Uterus (tissue), 4 donors: Measurements from ENCODE around the gene PCSK4. TPM values are rescaled to one million over a fixed set of nuclear protein-coding genes. Genes with fewer than 3 reads are reported as not detected.

Source experiments
- DNase-seq, 2 donors: peaks; one replicate each; pipeline ENCODE4 v3.0.0-alpha.2; 2019 to 2020
- H3K27ac ChIP-seq, 2 donors: fragments of 200-600 bp; sonication (generic); 1 replicate in 1 of 2; 2 replicates in 1 of 2; pipeline ENCODE4 v1.5.1; 2016 to 2018
- H3K27me3 ChIP-seq, 2 donors: fragments of 200-600 bp; sonication (generic); one replicate each; pipeline ENCODE4 v1.5.1; 2018 to 2019; ENCODE audit warnings: control low read depth in 1 of 2
- H3K36me3 ChIP-seq, 2 donors: fragments of 200-600 bp; sonication (generic); one replicate each; pipeline ENCODE4 v1.5.1; 2019; ENCODE audit warnings: control low read depth in 1 of 2
- H3K4me1 ChIP-seq, 2 donors: fragments of 200-600 bp; sonication (generic); one replicate each; pipeline ENCODE4 v1.5.1; 2018 to 2019; ENCODE audit warnings: control low read depth in 1 of 2
- H3K4me3 ChIP-seq, 2 donors: fragments of 200-600 bp; sonication (generic); 1 replicate in 1 of 2; 2 replicates in 1 of 2; pipeline ENCODE4 v1.5.1; 2018 to 2019; ENCODE audit warnings: mild to moderate bottlenecking in 1 of 2
- H3K9me3 ChIP-seq, 2 donors: fragments of 200-600 bp; sonication (generic); one replicate each; pipeline ENCODE4 v1.5.1; 2019; ENCODE audit warnings: control low read depth in 1 of 2
- CTCF ChIP-seq, 4 experiments: fragments of 200-600 bp in 2 of 4; fragments of 450-650 bp in 2 of 4; sonication (generic) in 2 of 4; IDR thresholded peaks; one replicate each; pipeline ENCODE4 v1.5.1; 2016 to 2019; ENCODE audit warnings: antibody characterized with exemption in 4 of 4, mild to moderate bottlenecking in 2 of 4, moderate library complexity in 1 of 4
- POLR2A ChIP-seq, 2 donors: fragments of 450-650 bp; IDR thresholded peaks; one replicate each; pipeline ENCODE4 v1.6.1; 2016; ENCODE audit warnings: antibody characterized with exemption in 2 of 2, mild to moderate bottlenecking in 1 of 2, moderate library complexity in 1 of 2
- intact Hi-C: fragments of 100-400 bp; cut with DNase I; formaldehyde crosslinking; loops from one replicate; pipeline ENCODE4 v1.15.1; 2023; ENCODE audit warnings: low total_unique reads
- total RNA-seq, 4 donors: library from RNA; depleted of rRNA in 3 of 4; stranded (reverse); fragments of >200 nt in 3 of 4; gene quantifications; one replicate each; pipeline versions ENCODE4 v1.1.0 to v1.2.4, GENCODE V29; 2014 to 2023
- donor health status: DM: yes; HTN: yes; CAD: no.

PCSK4 gene
- total RNA-seq, 4 donors from 2014 or later, result under 0.01 to 6.4 (median 4.6) TPM; not detected in 1

GRCh38 chr19:1460033-1460995, 29.8 kb downstream of the PCSK4 start:
- Histone ChIP-seq H3K4me1 (no peaks in the 10 kb centered on the region), H3K4me3 (no peak overlapping the region), H3K27ac (no peak overlapping the region), H3K9me3 (no peaks in the 10 kb centered on the region), H3K27me3 (peaks cover 9 to 14% of the 10 kb centered on the region in 2 donors), H3K36me3 (no peaks in the 10 kb centered on the region)
- intact Hi-C loops, result no loop called here
- TF ChIP-seq CTCF (IDR thresholded peaks at IDR 0.05), result no peak
- TF ChIP-seq POLR2A (IDR thresholded peaks at IDR 0.05), result no peak
- no peak for DNase-seq

GRCh38 chr19:1459479-1459878, 30.7 kb downstream of the PCSK4 start:
- Histone ChIP-seq H3K27ac (no peak overlapping the region), H3K9me3 (no peaks in the 10 kb centered on the region), H3K4me3 (no peak overlapping the region), H3K36me3 (no peaks in the 10 kb centered on the region), H3K4me1 (no peaks in the 10 kb centered on the region), H3K27me3 (peaks cover 17 to 19% of the 10 kb centered on the region in 2 donors)
- TF ChIP-seq POLR2A (IDR thresholded peaks at IDR 0.05) (no peak), CTCF (IDR thresholded peaks at IDR 0.05) (no peak)
- intact Hi-C loops, result no loop called here
- no peak for DNase-seq

DNA sequence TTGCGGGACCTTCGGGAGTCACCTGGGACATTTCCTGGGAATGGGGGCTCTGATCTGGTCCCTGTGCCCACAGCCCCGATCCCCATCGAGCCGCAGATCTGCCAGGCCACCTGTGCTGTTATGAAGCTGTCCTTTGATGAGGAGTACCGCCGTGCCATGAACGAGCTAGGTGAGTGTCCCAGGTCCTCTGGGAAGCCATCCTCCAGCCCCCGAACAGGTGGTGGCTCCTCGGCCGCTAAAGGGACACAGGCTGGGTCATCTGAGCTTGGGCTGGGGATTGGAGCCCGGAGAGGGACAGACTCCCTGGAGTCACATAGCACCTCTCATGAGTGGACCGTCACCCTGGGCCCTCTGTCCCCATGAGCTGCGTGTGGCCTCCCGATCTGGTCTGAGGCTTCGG, 32.3 kb downstream of the PCSK4 start:
- Histone ChIP-seq H3K27ac (no peak overlapping the region), H3K4me1 (peaks cover 0 to 9% of the 10 kb centered on the region in 2 donors), H3K9me3 (no peaks in the 10 kb centered on the region), H3K27me3 (peaks cover 25 to 33% of the 10 kb centered on the region in 2 donors), H3K4me3 (no peak overlapping the region), H3K36me3 (no peaks in the 10 kb centered on the region)
- intact Hi-C loops, result no loop called here
- no peak for DNase-seq
- TF ChIP-seq CTCF (IDR thresholded peaks at IDR 0.05) (no peak), POLR2A (IDR thresholded peaks at IDR 0.05) (no peak)

DNA sequence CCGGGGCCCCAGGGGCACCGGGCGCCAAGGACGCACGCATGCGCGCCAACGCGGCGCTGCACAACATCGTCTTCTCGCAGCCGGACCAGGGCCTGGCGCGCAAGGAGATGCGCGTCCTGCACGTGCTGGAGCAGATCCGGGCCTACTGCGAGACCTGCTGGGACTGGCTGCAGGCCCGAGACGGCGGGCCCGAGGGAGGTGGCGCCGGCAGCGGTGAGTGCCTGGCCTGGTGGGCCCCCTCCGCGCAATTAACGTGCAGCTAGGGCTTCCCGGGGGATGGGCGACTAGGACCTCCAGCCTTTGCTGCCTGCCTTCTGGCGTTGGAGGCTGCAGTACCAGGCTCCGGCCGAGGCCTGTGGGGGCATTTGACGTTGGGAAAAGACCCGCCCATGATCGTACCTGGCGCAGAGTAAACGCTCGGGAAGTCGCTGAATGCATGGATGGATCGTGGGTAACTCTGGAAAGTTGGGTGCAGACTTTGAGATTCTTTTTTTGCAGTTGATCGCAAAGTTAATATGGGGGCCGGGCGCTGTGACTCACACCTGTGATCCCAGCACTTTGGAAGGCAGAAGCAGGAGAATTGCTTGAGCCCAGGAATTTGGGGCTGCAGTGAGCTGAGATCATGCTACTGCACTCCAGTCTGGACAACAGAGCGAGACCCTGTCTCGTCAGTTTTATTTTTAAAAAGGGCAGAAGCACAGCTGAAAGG, 33.0 kb downstream of the PCSK4 start:
- no peak for DNase-seq
- Histone ChIP-seq H3K27ac (no peak overlapping the region), H3K9me3 (no peaks in the 10 kb centered on the region), H3K27me3 (peaks cover 25 to 40% of the 10 kb centered on the region in 2 donors), H3K36me3 (no peaks in the 10 kb centered on the region), H3K4me1 (peaks cover 0 to 13% of the 10 kb centered on the region in 2 donors), H3K4me3 (no peak overlapping the region)
- intact Hi-C loops, result no loop called here
- TF ChIP-seq POLR2A (IDR thresholded peaks at IDR 0.05) (no peak), CTCF (IDR thresholded peaks at IDR 0.05) (no peak)
